ENCODE measurements around the gene PAQR7. TPM values are rescaled to one million over a fixed set of nuclear protein-coding genes. Genes with fewer than 3 reads are reported as not detected.

Gene PAQR7
- total RNA-seq, 1 experiment from 2014 or later = 13.6 TPM

GRCh38 chr1:25831569-25832196 lies 43.8 kb downstream of the PAQR7 start:
- intact Hi-C loops (cut with micrococcal nuclease; ENCODE audit: unreplicated experiment) = no loop called here
- CTCF ChIA-PET = no interaction called here
- BruUV-seq (replicated peaks) = no TSS peak
- Mint-ChIP-seq H3K27ac (ENCODE audit: unreplicated experiment) (no peak overlapping the region), H3K36me3 (ENCODE audit: insufficient read depth, unreplicated experiment) (peaks cover 19% of the 10 kb centered on the region), H3K4me1 (ENCODE audit: low read depth, unreplicated experiment) (no peaks in the 10 kb centered on the region), H3K9me3 (ENCODE audit: low read depth, unreplicated experiment) (no peaks in the 10 kb centered on the region), H3K27me3 (ENCODE audit: unreplicated experiment) (no peaks in the 10 kb centered on the region), H3K4me3 (ENCODE audit: low read depth, unreplicated experiment) (no peak overlapping the region)
- DNase-seq = no peak
- TF ChIP-seq CTCF (IDR thresholded peaks at IDR 0.05; ENCODE audit: unreplicated experiment) = no peak

DNA sequence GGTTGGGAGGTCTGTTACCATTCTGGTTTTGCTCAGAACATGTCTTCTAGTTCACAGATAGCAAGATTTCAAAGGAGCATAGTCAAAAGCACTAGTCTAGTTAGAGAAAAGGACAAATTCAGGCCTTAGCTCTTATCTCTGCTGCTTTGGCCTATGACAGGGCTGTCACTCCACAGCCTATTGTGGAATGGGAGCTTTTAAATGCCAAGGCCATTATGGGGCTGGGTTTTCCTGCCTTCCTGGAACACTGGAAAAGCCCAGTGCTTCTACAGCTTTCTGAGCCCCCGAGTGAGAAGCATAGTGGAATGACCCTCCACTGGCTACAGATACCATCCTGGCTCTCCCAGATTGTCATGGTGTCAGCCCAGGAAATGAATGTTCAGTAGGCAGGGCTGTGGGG lies 46.5 kb downstream of the PAQR7 start:
- TF ChIP-seq CTCF (IDR thresholded peaks at IDR 0.05; ENCODE audit: unreplicated experiment) = no peak
- no TSS peak for BruUV-seq (replicated peaks)
- Mint-ChIP-seq H3K9me3 (ENCODE audit: low read depth, unreplicated experiment) (no peaks in the 10 kb centered on the region), H3K4me3 (ENCODE audit: low read depth, unreplicated experiment) (no peak overlapping the region), H3K27me3 (ENCODE audit: unreplicated experiment) (no peaks in the 10 kb centered on the region), H3K36me3 (ENCODE audit: insufficient read depth, unreplicated experiment) (peaks cover 16% of the 10 kb centered on the region), H3K4me1 (ENCODE audit: low read depth, unreplicated experiment) (no peaks in the 10 kb centered on the region), H3K27ac (ENCODE audit: unreplicated experiment) (no peak overlapping the region)
- CTCF ChIA-PET = no interaction called here
- no peak for DNase-seq
- intact Hi-C loops (cut with micrococcal nuclease; ENCODE audit: unreplicated experiment) = no loop called here

DNA sequence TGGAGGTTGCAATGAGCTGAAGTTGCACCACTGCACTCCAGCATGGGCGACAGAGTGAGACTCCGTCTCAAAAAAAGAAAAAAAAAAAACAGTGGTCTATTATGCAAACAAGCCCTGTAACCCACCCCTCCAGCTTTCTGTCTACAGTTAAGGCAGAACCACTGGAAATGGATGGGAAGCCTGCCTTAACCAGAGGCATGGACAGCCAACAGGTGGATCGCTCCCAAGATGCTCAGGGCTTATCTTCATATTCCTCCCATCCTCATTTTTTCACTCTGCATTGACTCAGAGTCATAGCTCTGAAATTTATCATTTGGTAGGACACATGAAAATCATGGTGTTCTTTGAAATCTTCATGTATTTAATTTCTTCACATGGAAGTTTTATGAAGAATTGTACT lies 47.0 kb downstream of the PAQR7 start:
- no peaks in the 10 kb centered on the region for H3K4me1 Mint-ChIP-seq (ENCODE audit: low read depth, unreplicated experiment)

GRCh38 chr1:25826571-25826970 lies 48.9 kb downstream of the PAQR7 start:
- no TSS peak for BruUV-seq (replicated peaks)
- no peak for DNase-seq
- CTCF ChIA-PET = no interaction called here
- Mint-ChIP-seq H3K4me1 (ENCODE audit: low read depth, unreplicated experiment) (peaks cover 7% of the 10 kb centered on the region), H3K27ac (ENCODE audit: unreplicated experiment) (no peak overlapping the region), H3K27me3 (ENCODE audit: unreplicated experiment) (no peaks in the 10 kb centered on the region), H3K9me3 (ENCODE audit: low read depth, unreplicated experiment) (no peaks in the 10 kb centered on the region), H3K4me3 (ENCODE audit: low read depth, unreplicated experiment) (no peak overlapping the region), H3K36me3 (ENCODE audit: insufficient read depth, unreplicated experiment) (peaks cover 21% of the 10 kb centered on the region)
- no peak for TF ChIP-seq CTCF (IDR thresholded peaks at IDR 0.05; ENCODE audit: unreplicated experiment)
- intact Hi-C loops (cut with micrococcal nuclease; ENCODE audit: unreplicated experiment) = no loop called here

More for the DNA sequence above, 47.0 kb downstream of the PAQR7 start:
- BruUV-seq (replicated peaks) = no TSS peak
- H3K9me3 Mint-ChIP-seq (ENCODE audit: low read depth, unreplicated experiment) = no peaks in the 10 kb centered on the region
- CTCF ChIA-PET = no interaction called here
- no peak for DNase-seq
- no peak overlapping the region for H3K27ac Mint-ChIP-seq (ENCODE audit: unreplicated experiment)
- no peak for TF ChIP-seq CTCF (IDR thresholded peaks at IDR 0.05; ENCODE audit: unreplicated experiment)
- intact Hi-C loops (cut with micrococcal nuclease; ENCODE audit: unreplicated experiment) = no loop called here
- peaks cover 19% of the 10 kb centered on the region for H3K36me3 Mint-ChIP-seq (ENCODE audit: insufficient read depth, unreplicated experiment)
- H3K27me3 Mint-ChIP-seq (ENCODE audit: unreplicated experiment) = no peaks in the 10 kb centered on the region
- H3K4me3 Mint-ChIP-seq (ENCODE audit: low read depth, unreplicated experiment) = no peak overlapping the region

All from Calu3 (cell line).